ENCODE data around the gene DDX51.
"Not testable (repeated sequence)": the region's sequence is repeated elsewhere in the genome, so short reads cannot be mapped to it uniquely, and the experiment has no call there.

DDX51 gene

DNA sequence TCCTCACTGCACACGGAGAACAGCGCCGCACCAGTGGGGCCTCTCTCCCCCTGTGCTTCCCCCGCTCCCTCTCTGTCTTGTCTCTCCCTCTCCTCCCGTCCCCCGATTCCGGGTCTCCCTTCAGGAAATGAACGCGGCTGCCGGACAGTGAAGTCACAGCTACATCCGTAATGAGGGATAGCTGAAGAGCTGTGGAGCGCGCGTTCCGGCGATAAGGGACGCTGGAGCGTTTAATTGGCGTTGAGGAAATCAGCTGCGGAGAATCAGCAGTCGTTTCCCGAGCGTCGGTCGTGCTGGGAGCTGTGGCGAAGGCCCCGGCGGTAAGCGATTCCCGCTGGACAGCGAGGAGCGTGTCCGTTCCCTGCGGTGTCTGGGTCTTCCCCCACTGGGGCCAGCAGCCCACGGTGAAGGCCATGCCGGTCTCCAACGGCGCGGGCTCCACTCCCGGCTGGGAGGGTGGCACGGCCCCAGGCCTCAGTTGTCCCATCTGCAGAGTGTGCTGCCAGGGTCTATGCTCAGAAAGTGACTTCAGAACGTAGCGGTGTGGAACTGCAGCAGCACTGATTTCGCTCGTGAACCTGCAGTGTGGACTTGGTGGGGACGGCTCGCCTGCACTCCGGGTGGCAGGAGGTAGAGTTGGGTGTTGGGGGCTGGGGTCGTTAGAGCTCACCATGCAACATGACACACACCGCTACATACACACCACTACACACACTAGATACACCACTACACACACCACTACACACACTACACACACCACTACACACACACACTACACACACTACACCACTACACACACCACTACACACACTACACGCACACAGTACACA, 11.0 kb upstream of the DDX51 start:
- no peak for DNase-seq (ENCODE audit: low spot score)

DNA sequence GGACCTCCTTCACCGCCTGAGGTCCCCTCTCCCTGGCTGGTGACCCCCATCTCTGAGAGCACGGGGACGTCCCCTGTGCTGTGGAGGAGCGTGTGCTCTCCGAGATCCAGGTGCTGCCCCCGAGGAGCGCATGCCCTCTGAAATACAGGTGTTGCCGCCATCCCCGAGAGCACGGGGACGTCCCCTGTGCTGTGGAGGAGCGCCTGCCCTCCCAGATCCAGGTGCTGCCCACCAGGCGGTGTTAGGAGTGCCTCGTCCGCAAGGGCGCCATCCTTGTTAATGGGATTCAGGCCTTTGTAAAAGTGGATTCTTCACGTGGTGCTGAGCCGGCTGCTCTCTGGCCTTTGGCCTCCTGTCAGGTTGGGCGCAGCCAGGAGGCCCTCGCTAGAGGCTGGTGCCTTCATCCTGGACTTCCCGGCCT, 10.2 kb upstream of the DDX51 start:
- no peak for DNase-seq (ENCODE audit: low spot score)

DNA sequence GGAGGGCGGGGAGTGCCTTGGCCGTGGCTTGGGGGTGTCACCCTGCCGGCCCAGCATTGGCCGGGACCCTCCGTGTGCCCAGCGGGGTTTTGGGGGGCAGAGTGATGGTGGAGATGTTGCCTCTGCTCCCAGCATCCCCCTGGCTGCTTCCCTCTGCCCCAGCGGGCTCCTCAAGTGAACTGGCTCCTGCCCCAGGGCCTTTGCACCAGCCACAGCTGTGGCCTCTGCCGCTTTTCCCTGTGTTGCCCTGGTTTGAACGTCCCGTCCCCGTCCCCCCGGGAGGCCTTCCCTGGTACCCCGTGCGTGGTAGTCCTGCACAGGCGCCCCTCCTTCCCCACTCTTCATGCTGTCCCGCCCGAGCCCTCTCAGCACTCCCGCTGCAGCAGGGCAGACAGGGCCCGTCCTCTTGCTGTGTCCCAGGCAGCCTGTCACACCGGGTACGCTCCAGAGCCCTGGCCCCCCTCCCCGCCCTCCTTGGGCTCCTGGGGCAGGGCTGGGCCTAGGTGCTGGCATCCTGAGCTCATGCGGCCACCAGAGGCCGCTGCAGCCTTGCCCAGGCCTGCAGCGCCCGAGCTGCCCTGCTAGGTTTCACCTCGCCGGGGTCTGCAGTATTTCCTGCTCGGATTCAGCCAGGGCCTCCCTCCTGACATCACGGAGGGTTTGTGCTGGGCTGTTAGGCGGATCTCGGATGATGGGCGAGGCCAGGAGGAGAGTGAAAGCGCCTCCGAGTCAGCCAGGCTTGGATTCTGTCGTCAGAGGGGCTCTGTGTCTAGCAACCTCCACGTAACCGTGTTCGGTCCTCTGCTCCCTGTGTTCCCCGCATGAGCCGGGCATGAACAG, 9.6 kb upstream of the DDX51 start:
- DNase-seq (ENCODE audit: low spot score): peak; percentile 82

GRCh38 chr12:132152953-132153352, 8.8 kb upstream of the DDX51 start:
- no peak for DNase-seq (ENCODE audit: low spot score)

GRCh38 chr12:132152411-132152821, 8.3 kb upstream of the DDX51 start:
- DNase-seq (ENCODE audit: low spot score): no peak

GRCh38 chr12:132151766-132152410, 7.8 kb upstream of the DDX51 start:
- DNase-seq (ENCODE audit: low spot score): no peak

DNA sequence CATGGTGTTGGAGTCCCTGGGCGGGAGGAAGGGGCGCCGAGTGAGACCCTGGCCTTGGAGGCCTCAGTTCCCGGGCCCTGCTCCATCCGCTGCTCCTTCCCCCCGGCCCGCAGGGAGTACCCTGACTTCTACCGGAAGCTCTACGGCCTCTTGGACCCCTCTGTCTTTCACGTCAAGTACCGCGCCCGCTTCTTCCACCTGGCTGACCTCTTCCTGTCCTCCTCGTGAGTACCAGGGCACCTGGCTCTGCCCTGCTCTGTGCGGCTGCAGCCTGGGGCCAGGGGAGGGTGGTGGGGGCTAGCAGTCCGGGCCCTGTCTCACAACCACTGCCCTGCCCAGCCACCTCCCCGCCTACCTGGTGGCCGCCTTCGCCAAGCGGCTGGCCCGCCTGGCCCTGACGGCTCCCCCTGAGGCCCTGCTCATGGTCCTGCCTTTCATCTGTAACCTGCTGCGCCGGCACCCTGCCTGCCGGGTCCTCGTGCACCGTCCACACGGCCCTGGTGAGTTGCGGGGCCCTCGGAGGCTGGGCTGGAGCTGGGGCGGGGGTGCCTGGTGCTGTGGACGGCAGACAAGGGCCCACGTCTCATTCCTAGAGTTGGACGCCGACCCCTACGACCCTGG, 7.1 kb upstream of the DDX51 start:
- no peak for DNase-seq (ENCODE audit: low spot score)

GRCh38 chr12:132150780-132151144, 6.6 kb upstream of the DDX51 start:
- no peak for DNase-seq (ENCODE audit: low spot score)

DNA sequence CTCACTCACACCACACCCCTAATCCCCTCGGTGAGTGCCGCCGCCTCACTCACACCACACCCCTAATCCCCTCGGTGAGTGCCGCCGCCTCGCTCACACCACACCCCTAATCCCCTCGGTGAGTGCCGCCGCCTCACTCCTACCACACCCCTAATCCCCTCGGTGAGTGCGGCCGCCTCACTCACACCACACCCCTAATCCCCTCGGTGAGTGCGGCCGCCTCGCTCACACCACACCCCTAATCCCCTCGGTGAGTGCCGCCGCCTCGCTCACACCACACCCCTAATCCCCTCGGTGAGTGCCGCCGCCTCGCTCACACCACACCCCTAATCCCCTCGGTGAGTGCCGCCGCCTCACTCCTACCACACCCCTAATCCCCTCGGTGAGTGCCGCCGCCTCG, 5.4 kb upstream of the DDX51 start:
- not testable (repeated sequence) for DNase-seq (ENCODE audit: low spot score)

DNA sequence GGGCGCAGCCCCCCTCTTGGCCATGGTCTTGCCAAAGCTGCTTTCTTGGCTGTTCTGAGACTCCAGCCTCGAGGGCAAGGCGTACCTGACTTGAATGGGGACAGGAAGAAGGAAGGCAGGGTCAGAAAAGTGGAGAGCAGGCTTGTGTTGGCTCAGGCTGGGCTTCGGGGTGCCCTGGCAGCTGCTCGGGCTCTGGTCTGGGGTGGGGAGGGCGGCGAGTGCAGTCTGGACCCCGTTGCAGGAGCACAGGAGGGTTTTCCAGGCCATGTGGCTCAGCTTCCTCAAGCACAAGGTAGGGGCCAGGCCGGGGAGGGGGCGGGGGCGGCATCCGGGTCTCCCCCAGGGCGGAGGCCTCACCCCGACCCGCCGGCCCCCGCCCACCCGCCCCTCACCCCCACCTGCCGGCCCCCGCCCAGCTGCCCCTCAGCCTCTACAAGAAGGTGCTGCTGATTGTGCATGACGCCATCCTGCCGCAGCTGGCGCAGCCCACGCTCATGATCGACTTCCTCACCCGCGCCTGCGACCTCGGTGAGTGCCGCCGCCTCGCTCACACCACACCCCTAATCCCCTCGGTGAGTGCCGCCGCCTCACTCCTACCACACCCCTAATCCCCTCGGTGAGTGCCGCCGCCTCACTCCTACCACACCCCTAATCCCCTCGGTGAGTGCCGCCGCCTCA, 4.4 kb upstream of the DDX51 start:
- DNase-seq (ENCODE audit: low spot score): no peak

GRCh38 chr12:132147423-132148367, 3.6 kb upstream of the DDX51 start:
- DNase-seq (ENCODE audit: low spot score): no peak

DNA sequence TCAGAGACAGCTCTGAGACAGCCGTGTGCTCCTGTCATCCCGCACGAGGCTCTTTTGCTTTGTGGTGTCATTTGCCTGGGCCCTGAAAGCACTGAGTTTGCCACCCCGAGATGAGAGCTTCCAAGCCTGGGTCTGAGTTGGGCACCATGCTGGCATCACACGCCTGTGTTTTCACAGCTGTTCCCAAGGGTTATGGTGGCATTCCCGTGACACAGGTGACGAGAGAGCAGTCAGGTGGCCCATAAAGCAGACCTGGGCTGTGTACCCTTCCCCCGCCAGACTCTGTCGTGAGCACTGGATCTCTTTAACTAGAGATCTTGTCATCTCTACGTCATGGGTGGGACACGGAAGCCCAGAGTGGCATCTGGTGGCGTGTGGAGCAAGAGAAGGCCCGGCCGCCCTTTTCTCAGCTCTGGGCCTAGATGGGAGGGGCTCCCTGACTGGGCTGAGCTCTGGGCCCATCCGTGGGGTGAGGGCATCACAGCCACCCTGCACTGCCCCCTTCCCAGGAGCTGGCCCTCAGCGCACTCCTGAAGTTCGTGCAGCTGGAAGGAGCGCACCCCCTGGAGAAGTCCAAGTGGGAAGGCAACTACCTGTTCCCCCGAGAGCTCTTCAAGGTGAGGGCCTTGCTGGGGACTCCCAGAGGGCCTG, 2.8 kb upstream of the DDX51 start:
- no peak for DNase-seq (ENCODE audit: low spot score)

DNA sequence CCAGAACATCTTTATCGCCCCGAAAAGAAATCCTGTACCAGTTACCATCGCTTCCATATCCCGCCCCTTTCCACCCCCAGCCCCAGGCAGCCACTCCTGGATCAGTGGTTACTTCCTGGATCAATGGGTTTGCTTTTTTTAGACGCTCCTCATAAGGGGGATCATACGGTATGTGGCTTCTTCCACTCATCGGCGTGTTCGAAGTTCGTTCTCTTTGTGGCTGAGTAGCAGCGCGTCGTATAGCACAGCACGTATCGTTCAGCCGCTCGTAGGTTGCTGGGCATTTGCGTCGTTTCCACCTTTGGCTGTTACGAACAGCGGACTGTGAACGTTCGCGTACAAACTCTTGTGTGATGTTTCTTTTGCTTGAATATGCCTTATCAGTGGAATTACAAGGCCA, 2.0 kb upstream of the DDX51 start:
- no peak for DNase-seq (ENCODE audit: low spot score)

DNA sequence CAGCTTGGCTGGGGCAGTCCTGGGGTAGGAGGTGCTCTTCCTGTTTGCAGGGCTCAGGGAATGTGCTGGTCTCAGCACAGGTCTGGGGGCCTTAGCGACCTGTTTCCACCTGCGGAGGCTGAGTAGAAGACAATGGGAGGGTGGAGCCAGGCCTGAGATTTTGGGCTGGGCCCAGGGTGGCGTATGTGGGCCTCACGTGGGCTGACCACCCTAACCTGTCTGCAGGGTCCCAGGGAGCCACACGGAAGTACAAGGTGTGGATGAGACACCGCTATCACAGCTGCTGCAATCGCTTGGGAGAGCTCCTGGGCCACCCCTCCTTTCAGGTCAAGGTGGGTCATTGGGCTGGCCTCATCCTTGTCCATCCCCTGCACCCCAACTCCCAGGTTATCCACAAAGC, 1.2 kb upstream of the DDX51 start:
- no peak for DNase-seq (ENCODE audit: low spot score)

GRCh38 chr12:132144810-132145168, 670 bp upstream of the DDX51 start:
- DNase-seq (ENCODE audit: low spot score): no peak

GRCh38 chr12:132143336-132144071, 615 bp downstream of the DDX51 start:
- no peak for DNase-seq (ENCODE audit: low spot score)

DNA sequence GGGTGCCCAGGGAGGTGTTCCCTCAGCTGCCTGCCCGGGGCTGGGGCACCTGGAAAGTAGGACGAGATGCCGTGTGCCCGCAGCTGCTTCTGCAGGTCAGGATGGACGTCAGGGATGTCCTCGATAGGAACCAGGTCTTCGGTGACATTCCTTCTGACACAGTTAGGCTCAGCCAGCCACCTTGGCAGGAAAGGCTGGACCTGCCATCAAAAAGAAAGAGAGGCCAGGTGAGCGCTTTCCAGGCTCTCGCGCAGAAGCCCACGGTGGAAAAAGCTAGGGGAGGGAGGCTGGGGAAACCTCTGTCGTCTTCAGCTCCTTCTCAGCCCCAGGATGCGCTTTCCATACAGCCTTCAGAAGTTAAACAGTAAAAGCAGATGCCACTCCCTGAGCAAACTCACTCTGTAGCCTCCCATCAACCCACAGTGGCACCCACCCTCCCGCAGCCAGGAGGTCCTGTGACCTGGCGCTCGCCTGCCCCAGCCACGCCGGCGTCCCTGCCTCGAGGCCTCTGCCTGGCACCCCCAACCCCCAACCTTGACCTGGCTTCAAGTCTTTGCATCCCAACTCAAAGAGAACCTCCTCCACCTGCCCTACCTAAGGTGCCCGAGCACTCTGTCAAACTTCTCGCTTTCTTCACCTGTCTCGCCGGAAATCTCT, 1.3 kb downstream of the DDX51 start:
- no peak for DNase-seq (ENCODE audit: low spot score)

GRCh38 chr12:132141976-132142678, 2.0 kb downstream of the DDX51 start:
- DNase-seq (ENCODE audit: low spot score): no peak

Data from cerebellar cortex (tissue), 1 donor.